ENCODE measurements around the gene ANKRD53.

The ANKRD53 gene

DNA sequence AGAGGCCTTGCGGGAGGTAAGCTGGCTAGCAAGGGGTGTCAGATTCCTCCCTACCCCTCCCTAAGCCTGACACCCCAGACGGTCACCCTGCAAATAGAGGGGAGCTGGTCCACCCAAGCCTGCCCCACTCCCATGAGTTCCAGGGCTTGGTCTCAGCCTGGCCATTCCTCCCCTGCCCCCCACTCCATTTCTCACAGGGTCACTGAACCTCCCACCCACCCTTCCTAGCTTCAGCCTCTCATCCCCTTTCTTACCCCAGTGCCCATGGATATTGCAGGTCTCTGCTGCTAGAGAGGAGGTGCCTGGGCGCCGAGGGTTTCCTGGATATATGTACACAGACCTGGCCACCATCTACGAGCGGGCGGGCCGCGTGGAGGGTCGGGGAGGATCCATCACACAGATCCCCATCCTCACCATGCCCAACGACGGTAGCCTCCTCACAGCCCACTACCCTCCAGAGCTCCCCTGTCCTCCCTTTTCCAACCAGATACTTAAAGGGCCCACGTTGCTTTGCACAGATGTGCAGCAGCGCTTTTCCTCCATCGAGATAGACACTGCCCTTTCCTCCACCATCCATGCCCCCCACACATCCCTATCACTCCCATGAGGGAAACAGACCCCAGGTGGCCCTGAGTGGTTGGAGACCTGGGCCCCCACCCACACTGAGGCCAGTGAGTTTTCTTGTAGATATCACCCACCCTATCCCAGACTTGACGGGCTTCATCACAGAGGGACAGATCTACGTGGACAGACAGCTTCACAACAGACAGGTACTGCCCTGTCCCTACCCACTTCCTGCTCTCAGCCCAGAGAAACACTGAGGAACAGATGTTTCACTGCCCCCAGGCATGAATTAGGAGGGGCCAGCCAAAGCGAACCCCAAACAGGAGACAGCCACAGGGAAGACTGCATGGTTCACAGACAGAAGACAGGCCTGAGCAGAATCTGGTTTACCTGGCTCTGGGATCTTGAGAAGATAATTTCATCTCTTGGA is 15.2 kb upstream of the ANKRD53 start:
- FAIRE-seq (no peak), DNase-seq (ENCODE audit: insufficient read length, low spot score) (no peak)
- TF ChIP-seq, protein P1, sequence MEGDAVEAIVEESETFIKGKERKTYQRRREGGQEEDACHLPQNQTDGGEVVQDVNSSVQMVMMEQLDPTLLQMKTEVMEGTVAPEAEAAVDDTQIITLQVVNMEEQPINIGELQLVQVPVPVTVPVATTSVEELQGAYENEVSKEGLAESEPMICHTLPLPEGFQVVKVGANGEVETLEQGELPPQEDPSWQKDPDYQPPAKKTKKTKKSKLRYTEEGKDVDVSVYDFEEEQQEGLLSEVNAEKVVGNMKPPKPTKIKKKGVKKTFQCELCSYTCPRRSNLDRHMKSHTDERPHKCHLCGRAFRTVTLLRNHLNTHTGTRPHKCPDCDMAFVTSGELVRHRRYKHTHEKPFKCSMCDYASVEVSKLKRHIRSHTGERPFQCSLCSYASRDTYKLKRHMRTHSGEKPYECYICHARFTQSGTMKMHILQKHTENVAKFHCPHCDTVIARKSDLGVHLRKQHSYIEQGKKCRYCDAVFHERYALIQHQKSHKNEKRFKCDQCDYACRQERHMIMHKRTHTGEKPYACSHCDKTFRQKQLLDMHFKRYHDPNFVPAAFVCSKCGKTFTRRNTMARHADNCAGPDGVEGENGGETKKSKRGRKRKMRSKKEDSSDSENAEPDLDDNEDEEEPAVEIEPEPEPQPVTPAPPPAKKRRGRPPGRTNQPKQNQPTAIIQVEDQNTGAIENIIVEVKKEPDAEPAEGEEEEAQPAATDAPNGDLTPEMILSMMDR (IDR thresholded peaks at IDR 0.05; ENCODE audit: insufficient read depth, missing control alignments), result no peak

GRCh38 chr2:70964133-70964532 is 14.3 kb upstream of the ANKRD53 start:
- TF ChIP-seq, protein P1 (IDR thresholded peaks at IDR 0.05; ENCODE audit: insufficient read depth, missing control alignments), result no peak
- FAIRE-seq, result no peak
- no peak for DNase-seq (ENCODE audit: insufficient read length, low spot score)

GRCh38 chr2:70964596-70965386 is 13.6 kb upstream of the ANKRD53 start:
- FAIRE-seq, result no peak
- DNase-seq (ENCODE audit: insufficient read length, low spot score), result peak; percentile 86
- TF ChIP-seq, protein P1 (IDR thresholded peaks at IDR 0.05; ENCODE audit: insufficient read depth, missing control alignments), result peak; percentile 64

DNA sequence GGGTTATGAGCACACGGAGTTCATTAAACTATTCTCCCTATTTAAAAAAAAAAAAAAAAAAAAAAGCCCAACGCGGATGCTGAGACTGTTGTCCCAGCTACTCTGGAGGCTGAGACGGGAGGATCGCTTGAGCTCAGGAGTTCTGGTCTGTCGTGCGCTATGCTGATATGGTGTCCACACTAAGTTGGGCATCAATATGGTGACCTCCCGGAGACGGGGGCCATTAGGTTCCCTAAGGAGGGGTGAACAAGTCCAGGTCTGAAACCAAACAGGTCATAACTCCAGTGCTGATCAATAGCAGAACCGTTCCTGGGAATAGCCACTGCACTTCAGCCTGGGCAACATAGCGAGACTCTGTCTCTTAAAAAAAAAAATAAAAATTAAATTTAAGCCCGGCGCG is 12.9 kb upstream of the ANKRD53 start:
- DNase-seq (ENCODE audit: insufficient read length, low spot score) (no peak), FAIRE-seq (no peak)
- TF ChIP-seq, protein P1 (IDR thresholded peaks at IDR 0.05; ENCODE audit: insufficient read depth, missing control alignments), result no peak

DNA sequence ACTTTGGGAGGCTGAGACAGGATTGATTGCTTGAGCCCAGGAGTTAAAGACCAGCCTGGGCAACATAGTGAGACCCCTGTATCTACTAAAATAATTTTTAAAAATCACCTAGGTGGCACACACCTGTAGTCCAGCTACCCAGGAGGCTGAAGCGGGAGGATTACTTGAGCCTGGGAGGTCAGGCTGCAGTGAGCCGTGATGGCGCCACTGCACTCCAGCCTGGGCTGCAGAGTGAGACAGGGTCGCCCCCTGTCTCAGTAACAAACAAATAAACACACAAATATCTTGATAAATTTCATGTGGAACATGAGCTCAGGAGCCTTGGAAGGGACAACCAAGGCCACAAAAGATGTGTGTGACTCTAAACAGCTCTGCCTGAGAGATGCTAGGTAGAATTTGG is 11.7 kb upstream of the ANKRD53 start:
- no peak for DNase-seq (ENCODE audit: insufficient read length, low spot score)
- FAIRE-seq, result no peak
- TF ChIP-seq, protein P1 (IDR thresholded peaks at IDR 0.05; ENCODE audit: insufficient read depth, missing control alignments), result no peak

DNA sequence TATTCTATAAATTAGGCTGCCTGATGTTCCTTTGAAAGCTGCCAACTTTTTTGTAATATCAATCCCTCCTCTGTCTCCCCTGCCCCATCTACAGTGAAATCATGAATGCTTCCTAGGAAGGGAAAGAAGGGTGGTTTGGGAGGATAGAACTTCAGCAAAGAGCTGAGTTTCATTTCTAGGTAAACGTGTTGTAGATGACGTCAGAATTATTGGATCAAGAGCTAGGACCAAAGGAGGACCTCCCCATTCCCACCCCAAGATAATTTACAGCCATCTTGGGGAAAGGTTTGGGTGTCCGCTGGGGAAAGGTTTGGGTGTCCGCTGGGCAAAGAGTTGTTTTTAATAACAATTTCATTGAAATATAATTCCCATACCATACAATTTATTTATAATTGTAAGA is 11.2 kb upstream of the ANKRD53 start:
- DNase-seq (ENCODE audit: insufficient read length, low spot score) (no peak), FAIRE-seq (no peak)
- TF ChIP-seq, protein P1 (IDR thresholded peaks at IDR 0.05; ENCODE audit: insufficient read depth, missing control alignments), result no peak
